ENCODE measurements around the gene HDDC2. TPM values are rescaled to one million over a fixed set of nuclear protein-coding genes. Genes with fewer than 3 reads are reported as not detected.

Gene HDDC2
- total RNA-seq, 1 donor from 2014 or later, result 102 TPM

DNA sequence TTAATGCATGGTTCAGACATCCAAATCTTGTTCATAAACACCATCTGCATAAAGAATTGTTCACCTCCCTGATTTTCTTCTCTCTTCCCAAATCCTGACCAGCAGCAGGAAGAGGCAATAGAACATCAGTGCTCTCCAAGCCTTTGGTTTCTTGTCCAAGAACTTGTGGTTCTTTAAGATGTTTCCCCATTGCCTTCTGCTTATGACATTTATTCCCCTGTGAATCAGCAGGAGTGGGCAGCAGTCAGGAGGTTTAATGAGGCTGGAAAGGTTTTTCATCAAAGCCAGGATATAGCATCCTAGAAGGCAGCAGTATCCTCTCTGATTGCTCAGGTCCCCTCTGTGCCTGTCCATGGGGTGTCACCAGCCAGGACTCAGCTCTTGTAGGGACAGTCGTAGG is 5.3 kb downstream of the HDDC2 start:
- DNase-seq (ENCODE audit: low spot score in 2 of 2, unreplicated experiment in 2 of 2), result no peak

DNA sequence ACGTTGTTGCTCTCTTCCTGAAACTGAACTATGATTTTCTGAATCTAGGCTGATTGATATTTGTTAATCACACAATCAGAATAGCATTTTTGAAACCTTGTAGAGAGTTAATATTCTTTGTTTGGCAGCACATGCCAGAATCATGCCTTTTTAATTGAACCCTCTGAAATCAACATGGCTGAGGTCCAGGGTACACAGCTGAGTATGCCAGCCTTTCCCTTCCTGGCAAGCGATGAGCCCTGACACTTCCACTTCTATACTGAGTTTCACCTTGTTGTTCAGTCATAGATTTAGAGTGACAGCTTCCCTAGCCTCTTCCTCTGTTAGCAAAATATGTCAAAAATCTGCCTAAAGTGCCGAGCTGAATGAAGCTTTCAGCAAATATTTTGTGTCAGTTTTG is 6.8 kb downstream of the HDDC2 start:
- no peaks in the 10 kb centered on the region for H3K27me3 Mint-ChIP-seq (ENCODE audit: low read depth)
- no peak for DNase-seq (ENCODE audit: low spot score in 2 of 2, unreplicated experiment in 2 of 2)
- no peaks in the 10 kb centered on the region for H3K9me3 Mint-ChIP-seq
- no peak overlapping the region for H3K27ac Mint-ChIP-seq
- H3K36me3 Mint-ChIP-seq, result peaks cover 62% of the 10 kb centered on the region
- H3K4me1 Mint-ChIP-seq, result peaks cover 48% of the 10 kb centered on the region
- H3K4me3 Mint-ChIP-seq, result no peak overlapping the region
- TF ChIP-seq, protein P1, sequence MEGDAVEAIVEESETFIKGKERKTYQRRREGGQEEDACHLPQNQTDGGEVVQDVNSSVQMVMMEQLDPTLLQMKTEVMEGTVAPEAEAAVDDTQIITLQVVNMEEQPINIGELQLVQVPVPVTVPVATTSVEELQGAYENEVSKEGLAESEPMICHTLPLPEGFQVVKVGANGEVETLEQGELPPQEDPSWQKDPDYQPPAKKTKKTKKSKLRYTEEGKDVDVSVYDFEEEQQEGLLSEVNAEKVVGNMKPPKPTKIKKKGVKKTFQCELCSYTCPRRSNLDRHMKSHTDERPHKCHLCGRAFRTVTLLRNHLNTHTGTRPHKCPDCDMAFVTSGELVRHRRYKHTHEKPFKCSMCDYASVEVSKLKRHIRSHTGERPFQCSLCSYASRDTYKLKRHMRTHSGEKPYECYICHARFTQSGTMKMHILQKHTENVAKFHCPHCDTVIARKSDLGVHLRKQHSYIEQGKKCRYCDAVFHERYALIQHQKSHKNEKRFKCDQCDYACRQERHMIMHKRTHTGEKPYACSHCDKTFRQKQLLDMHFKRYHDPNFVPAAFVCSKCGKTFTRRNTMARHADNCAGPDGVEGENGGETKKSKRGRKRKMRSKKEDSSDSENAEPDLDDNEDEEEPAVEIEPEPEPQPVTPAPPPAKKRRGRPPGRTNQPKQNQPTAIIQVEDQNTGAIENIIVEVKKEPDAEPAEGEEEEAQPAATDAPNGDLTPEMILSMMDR (IDR thresholded peaks at IDR 0.05; ENCODE audit: unreplicated experiment), result no peak

More for the DNA sequence above, 5.3 kb downstream of the HDDC2 start:
- H3K27me3 Mint-ChIP-seq (ENCODE audit: low read depth), result no peaks in the 10 kb centered on the region
- peaks cover 53% of the 10 kb centered on the region for H3K36me3 Mint-ChIP-seq
- TF ChIP-seq, protein P1 (IDR thresholded peaks at IDR 0.05; ENCODE audit: unreplicated experiment), result no peak
- peaks cover 61% of the 10 kb centered on the region for H3K4me1 Mint-ChIP-seq
- H3K9me3 Mint-ChIP-seq, result no peaks in the 10 kb centered on the region
- no peak overlapping the region for H3K4me3 Mint-ChIP-seq
- H3K27ac Mint-ChIP-seq, result no peak overlapping the region

DNA sequence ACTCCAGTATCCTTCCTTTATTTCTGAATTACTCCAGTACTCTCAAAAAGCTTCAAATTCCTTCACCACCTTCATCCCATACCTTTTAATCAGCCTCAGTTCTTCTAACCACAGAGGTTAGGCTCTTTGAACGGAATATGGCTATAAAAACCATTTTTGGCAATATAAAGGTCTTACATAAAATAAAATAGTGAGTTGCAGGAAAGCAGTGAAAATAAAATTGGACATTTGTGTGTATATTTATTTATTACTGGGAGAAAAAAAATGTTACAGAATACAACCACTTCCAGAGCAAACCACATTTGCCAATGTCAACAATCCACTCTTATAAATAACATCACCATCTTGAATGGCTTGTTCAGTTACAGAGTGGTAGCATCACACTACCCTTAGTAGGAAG is 7.7 kb downstream of the HDDC2 start:
- Mint-ChIP-seq H3K27ac (peak overlapping the region; percentile 14), H3K4me1 (peaks cover 41% of the 10 kb centered on the region), H3K27me3 (ENCODE audit: low read depth) (no peaks in the 10 kb centered on the region), H3K36me3 (peaks cover 62% of the 10 kb centered on the region), H3K9me3 (peaks cover 4% of the 10 kb centered on the region), H3K4me3 (no peak overlapping the region)
- DNase-seq (ENCODE audit: low spot score in 2 of 2, unreplicated experiment in 2 of 2), result no peak
- TF ChIP-seq, protein P1 (IDR thresholded peaks at IDR 0.05; ENCODE audit: unreplicated experiment), result no peak

DNA sequence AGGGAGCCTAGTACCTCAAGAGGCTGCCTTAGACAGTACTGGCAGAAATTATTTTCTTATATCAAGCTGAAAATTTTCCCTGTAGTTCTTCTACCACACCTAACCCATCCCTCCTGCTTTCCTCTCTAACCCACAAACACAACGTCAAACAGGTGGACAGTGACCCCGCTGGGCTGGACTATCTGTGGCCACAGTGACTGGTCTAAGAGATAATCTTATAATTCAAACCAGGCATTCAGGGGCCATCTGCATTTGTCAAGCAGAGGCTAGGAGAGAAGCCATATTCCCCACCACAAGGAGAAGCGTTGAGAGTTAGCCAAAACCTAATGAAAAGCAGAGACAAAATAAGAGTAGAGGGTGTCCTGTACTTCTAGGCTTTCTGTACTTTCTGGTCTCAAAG is 8.2 kb downstream of the HDDC2 start:
- Mint-ChIP-seq H3K9me3 (peaks cover 4% of the 10 kb centered on the region), H3K27ac (peak overlapping the region; percentile 14), H3K27me3 (ENCODE audit: low read depth) (no peaks in the 10 kb centered on the region), H3K4me3 (no peak overlapping the region), H3K36me3 (peaks cover 61% of the 10 kb centered on the region), H3K4me1 (peaks cover 40% of the 10 kb centered on the region)
- TF ChIP-seq, protein P1 (IDR thresholded peaks at IDR 0.05; ENCODE audit: unreplicated experiment), result no peak
- DNase-seq (ENCODE audit: low spot score in 2 of 2, unreplicated experiment in 2 of 2), result no peak

DNA sequence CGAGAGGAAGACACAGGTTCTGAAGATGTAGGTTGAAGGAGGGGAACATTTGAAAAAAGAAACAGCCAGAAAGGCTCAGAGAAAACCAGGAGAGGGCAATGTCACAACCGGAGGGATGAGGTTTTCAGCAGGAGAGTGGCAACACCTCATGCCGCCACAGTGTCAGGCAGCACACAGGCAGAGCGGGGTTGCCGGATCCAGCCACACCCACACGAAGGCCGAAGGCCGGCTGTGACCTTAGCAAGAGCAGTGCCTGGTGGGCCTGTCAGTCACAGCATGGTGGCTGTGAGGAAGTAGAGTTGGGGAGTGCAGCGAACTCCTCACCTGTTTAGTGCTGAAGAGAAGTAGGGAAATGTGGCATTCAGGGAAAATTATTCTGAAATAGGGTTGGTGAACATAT is 14.0 kb downstream of the HDDC2 start:
- TF ChIP-seq, protein P1 (IDR thresholded peaks at IDR 0.05; ENCODE audit: unreplicated experiment), result no peak
- H3K27ac Mint-ChIP-seq, result no peak overlapping the region
- H3K4me1 Mint-ChIP-seq, result peaks cover under 1% of the 10 kb centered on the region
- H3K9me3 Mint-ChIP-seq, result peaks cover 59% of the 10 kb centered on the region
- no peak for DNase-seq (ENCODE audit: low spot score in 2 of 2, unreplicated experiment in 2 of 2)
- no peaks in the 10 kb centered on the region for H3K27me3 Mint-ChIP-seq (ENCODE audit: low read depth)
- H3K4me3 Mint-ChIP-seq, result no peak overlapping the region
- H3K36me3 Mint-ChIP-seq, result peaks cover 82% of the 10 kb centered on the region

DNA sequence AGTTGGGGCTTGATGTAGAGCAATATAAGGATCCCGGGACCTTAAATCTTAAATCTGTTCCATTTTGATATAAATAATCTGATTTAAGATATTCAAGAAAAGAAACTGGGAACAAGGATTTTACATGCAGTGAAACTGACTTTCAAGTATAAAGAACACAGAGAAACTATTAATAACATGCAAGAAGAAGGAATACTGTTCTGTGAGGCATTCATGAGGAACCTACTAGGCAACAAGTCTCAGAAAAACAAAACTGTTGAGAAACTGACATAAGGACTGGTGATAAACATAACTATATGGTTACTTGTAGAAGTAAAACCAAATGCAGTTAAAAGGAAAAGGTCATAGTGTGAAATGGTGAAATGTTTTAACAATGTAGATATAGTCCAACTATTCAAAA is 15.8 kb downstream of the HDDC2 start:
- Mint-ChIP-seq H3K4me1 (no peaks in the 10 kb centered on the region), H3K9me3 (peaks cover 74% of the 10 kb centered on the region), H3K27ac (no peak overlapping the region)

More for the DNA sequence above, 15.8 kb downstream of the HDDC2 start:
- no peaks in the 10 kb centered on the region for H3K27me3 Mint-ChIP-seq (ENCODE audit: low read depth)
- H3K36me3 Mint-ChIP-seq, result peaks cover 88% of the 10 kb centered on the region
- DNase-seq (ENCODE audit: low spot score in 2 of 2, unreplicated experiment in 2 of 2), result no peak
- TF ChIP-seq, protein P1 (IDR thresholded peaks at IDR 0.05; ENCODE audit: unreplicated experiment), result no peak
- no peak overlapping the region for H3K4me3 Mint-ChIP-seq
